ENCODE data around the gene QSOX2.

The QSOX2 gene

GRCh38 chr9:136189394-136190236, 56.0 kb downstream of the QSOX2 start:
- H3K4me1 Mint-ChIP-seq (ENCODE audit: low read depth): no peaks in the 10 kb centered on the region
- no peak overlapping the region for H3K27ac Mint-ChIP-seq
- no peaks in the 10 kb centered on the region for H3K9me3 Mint-ChIP-seq
- no peaks in the 10 kb centered on the region for H3K36me3 Mint-ChIP-seq (ENCODE audit: low read depth)
- H3K4me3 Mint-ChIP-seq: no peak overlapping the region
- H3K27me3 Mint-ChIP-seq: peaks cover 67% of the 10 kb centered on the region
- no peak for DNase-seq

DNA sequence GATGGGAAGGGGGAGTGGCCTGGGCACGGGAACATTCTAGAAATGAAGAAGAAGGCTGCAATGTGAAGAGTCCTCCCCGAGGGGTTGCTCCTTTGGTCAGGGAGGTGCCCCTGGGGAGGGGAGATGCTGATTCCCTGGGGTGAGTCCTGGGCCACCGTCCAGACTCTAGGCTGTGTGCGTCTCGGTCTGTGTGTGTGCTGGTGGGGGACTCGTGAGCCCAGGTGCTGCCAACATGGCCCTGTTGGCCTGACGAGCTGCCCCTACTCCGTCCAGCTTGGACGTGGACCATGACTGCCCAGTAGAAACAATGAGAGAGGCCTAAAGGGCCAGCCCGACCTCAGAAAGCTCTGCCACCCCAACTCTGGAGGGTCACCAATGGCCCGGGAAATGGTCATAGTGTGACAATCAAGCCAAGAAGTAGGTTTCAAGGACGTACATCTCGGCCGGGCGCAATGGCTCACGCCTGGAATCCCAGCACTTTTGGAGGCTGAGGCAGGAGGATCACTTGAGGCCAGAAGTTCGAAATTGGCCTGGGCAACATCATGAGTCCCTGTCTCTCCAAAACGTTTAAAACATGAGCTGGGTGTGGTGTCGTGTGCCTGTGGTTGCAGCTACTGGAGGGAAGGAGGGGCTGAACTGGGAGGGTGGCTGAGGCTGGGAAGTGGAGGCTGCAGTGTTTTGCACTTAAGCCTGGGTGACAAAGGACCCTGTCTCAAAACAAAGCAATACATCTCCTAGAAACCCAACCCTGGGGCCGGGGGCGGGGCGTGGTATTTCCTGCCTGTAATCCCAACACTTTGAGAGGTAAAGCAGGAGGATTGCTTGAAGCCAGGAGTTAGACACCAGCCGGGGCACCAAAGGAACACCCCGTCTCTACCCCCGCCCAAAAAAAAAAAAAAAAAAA, 57.7 kb downstream of the QSOX2 start:
- Mint-ChIP-seq H3K4me1 (ENCODE audit: low read depth) (no peaks in the 10 kb centered on the region), H3K27ac (no peak overlapping the region), H3K36me3 (ENCODE audit: low read depth) (no peaks in the 10 kb centered on the region), H3K9me3 (no peaks in the 10 kb centered on the region), H3K4me3 (no peak overlapping the region), H3K27me3 (peaks cover 62% of the 10 kb centered on the region)
- DNase-seq: no peak

GRCh38 chr9:136187197-136187596, 58.4 kb downstream of the QSOX2 start:
- Mint-ChIP-seq H3K36me3 (ENCODE audit: low read depth) (no peaks in the 10 kb centered on the region), H3K4me1 (ENCODE audit: low read depth) (no peaks in the 10 kb centered on the region), H3K27me3 (peaks cover 58% of the 10 kb centered on the region), H3K9me3 (no peaks in the 10 kb centered on the region), H3K4me3 (no peak overlapping the region), H3K27ac (no peak overlapping the region)
- no peak for DNase-seq

GRCh38 chr9:136186386-136186785, 59.2 kb downstream of the QSOX2 start:
- Mint-ChIP-seq H3K36me3 (ENCODE audit: low read depth) (no peaks in the 10 kb centered on the region), H3K27ac (no peak overlapping the region)

GRCh38 chr9:136185596-136186366, 59.8 kb downstream of the QSOX2 start:
- no peak overlapping the region for H3K27ac Mint-ChIP-seq
- no peaks in the 10 kb centered on the region for H3K4me1 Mint-ChIP-seq (ENCODE audit: low read depth)
- peaks cover 44% of the 10 kb centered on the region for H3K27me3 Mint-ChIP-seq
- no peak for DNase-seq
- no peaks in the 10 kb centered on the region for H3K36me3 Mint-ChIP-seq (ENCODE audit: low read depth)
- H3K4me3 Mint-ChIP-seq: no peak overlapping the region
- H3K9me3 Mint-ChIP-seq: no peaks in the 10 kb centered on the region

More at GRCh38 chr9:136186386-136186785, 59.2 kb downstream of the QSOX2 start:
- Mint-ChIP-seq H3K4me1 (ENCODE audit: low read depth) (no peaks in the 10 kb centered on the region), H3K4me3 (no peak overlapping the region), H3K9me3 (no peaks in the 10 kb centered on the region), H3K27me3 (peaks cover 50% of the 10 kb centered on the region)
- no peak for DNase-seq

DNA sequence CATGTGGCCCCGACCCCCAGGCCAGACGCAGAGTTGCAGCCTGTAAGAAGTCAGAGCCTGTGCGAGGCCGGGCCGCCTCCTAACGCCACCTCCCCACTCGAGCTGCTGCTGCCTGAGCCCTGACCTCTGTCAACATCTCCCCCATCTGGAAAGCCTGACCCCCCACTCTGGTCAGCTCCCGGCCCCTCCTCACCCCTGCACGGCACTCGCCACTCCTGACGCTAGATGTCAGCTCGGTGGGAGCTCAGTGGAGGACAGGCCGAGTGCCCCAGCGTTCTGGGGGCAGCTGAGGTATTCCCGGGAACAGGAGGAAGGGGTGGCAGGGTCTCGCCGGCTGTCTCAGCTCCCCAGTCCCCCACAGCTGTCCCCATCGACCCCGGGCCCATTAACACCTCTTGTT, 60.5 kb downstream of the QSOX2 start:
- H3K27me3 Mint-ChIP-seq: peaks cover 37% of the 10 kb centered on the region
- no peaks in the 10 kb centered on the region for H3K4me1 Mint-ChIP-seq (ENCODE audit: low read depth)
- no peak overlapping the region for H3K27ac Mint-ChIP-seq
- DNase-seq: no peak
- no peaks in the 10 kb centered on the region for H3K9me3 Mint-ChIP-seq
- no peaks in the 10 kb centered on the region for H3K36me3 Mint-ChIP-seq (ENCODE audit: low read depth)
- H3K4me3 Mint-ChIP-seq: no peak overlapping the region

DNA sequence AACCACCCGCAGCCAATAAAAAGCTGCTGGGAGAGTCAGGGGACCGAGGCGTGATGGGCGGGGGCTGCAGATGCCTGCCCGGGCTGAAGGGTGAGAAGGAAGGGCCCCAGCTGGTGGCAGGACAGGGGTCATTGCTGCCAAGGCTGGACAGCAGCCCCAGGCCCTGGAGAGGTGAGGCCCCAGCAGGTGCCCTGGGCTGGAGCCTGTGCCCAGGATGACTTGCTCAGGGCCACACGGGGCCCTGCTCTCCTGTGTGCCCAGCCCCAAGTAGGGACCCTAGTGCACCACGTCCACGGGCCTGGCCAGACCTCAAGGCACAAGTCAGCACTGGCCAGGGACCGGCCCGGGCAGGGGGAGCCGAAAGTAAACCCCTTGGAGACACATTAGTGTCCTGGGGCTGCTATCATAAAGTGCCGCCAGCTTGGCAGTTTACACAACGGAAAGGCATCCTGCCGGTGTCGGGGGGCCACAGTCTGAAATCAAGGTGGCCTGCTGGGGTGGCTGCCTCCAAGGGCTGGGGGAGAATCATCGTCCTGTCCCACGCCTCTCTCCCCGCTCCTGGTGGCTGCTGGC, 62.7 kb downstream of the QSOX2 start:
- Mint-ChIP-seq H3K27me3 (peaks cover 28% of the 10 kb centered on the region), H3K9me3 (no peaks in the 10 kb centered on the region), H3K4me1 (ENCODE audit: low read depth) (no peaks in the 10 kb centered on the region), H3K4me3 (no peak overlapping the region), H3K27ac (no peak overlapping the region), H3K36me3 (ENCODE audit: low read depth) (no peaks in the 10 kb centered on the region)
- no peak for DNase-seq

DNA sequence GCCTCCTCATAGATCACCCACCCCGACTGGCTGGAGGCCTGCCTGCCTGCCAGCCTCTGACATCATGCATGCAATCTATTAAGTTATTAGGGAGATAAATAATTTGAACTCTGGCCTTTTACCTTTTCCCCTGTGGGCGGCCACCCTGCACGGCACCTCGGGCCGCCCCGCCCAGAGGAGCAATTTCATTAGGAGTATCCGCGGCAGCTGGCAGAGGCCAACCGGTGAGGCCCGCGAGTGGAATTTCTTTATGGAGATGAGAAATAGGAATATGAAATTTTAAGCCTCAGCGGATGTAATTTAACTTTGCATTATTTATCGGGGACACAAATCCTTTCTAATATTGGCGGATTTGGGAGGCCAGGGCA, 63.2 kb downstream of the QSOX2 start:
- H3K4me3 Mint-ChIP-seq: no peak overlapping the region
- no peaks in the 10 kb centered on the region for H3K36me3 Mint-ChIP-seq (ENCODE audit: low read depth)
- no peaks in the 10 kb centered on the region for H3K9me3 Mint-ChIP-seq
- DNase-seq: no peak
- H3K27ac Mint-ChIP-seq: no peak overlapping the region
- H3K27me3 Mint-ChIP-seq: peaks cover 22% of the 10 kb centered on the region
- no peaks in the 10 kb centered on the region for H3K4me1 Mint-ChIP-seq (ENCODE audit: low read depth)

GRCh38 chr9:136181784-136182419, 63.7 kb downstream of the QSOX2 start:
- Mint-ChIP-seq H3K36me3 (ENCODE audit: low read depth) (no peaks in the 10 kb centered on the region), H3K27me3 (peaks cover 19% of the 10 kb centered on the region), H3K9me3 (no peaks in the 10 kb centered on the region), H3K4me3 (no peak overlapping the region), H3K4me1 (ENCODE audit: low read depth) (no peaks in the 10 kb centered on the region), H3K27ac (no peak overlapping the region)
- DNase-seq: no peak

DNA sequence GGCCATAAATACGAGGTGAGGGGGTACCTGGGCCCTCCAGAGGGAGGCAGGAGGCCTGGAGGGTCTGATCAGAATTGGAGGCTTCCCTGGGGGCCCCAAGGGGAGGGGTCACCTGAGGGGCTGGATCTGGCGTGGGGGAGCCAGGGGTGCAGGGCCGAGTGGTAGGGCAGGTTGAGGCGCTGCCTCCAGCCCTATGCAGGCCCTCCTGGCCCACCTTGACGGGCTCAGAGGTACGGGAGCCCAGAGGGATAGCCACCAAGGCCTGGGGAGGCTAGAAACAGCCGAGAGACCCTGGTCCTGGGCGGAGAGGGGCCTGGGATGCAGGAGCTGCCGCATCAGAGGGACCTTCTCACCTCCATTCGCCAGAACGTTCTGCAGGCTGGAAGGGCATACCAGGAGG, 65.0 kb downstream of the QSOX2 start:
- H3K4me1 Mint-ChIP-seq (ENCODE audit: low read depth): no peaks in the 10 kb centered on the region
- H3K9me3 Mint-ChIP-seq: no peaks in the 10 kb centered on the region
- DNase-seq: no peak
- no peak overlapping the region for H3K4me3 Mint-ChIP-seq
- no peaks in the 10 kb centered on the region for H3K36me3 Mint-ChIP-seq (ENCODE audit: low read depth)
- peaks cover 10% of the 10 kb centered on the region for H3K27me3 Mint-ChIP-seq
- no peak overlapping the region for H3K27ac Mint-ChIP-seq

GRCh38 chr9:136179761-136180160, 65.9 kb downstream of the QSOX2 start:
- Mint-ChIP-seq H3K4me1 (ENCODE audit: low read depth) (no peaks in the 10 kb centered on the region), H3K27ac (no peak overlapping the region), H3K27me3 (peaks cover 3% of the 10 kb centered on the region), H3K36me3 (ENCODE audit: low read depth) (no peaks in the 10 kb centered on the region), H3K4me3 (no peak overlapping the region), H3K9me3 (no peaks in the 10 kb centered on the region)
- no peak for DNase-seq

DNA sequence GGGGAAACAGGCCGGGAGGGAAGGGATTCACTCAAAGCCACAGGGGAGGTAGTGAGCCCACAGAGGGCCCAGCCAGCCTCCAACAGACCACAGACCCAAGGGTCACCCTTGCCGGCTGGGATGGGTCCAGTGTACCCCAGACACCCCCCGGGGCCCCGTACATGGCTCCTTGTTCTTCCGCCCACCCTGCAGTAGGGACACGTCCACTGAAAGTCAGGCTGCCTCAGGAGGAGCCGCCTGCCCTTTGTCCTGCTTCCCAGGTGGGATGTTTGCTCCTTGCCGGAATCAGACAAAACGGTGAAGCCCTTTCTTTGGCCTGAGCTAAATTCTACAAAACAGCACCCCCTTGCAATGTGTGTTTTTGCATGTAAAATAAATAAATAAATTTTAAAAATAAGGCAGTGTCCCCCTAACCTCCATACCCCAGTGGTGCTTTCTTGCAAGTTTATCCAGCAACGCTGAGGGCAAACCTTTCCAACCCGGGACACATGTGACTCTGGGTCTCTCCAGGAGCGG, 66.5 kb downstream of the QSOX2 start:
- no peak for DNase-seq
- no peaks in the 10 kb centered on the region for H3K4me1 Mint-ChIP-seq (ENCODE audit: low read depth)
- H3K27me3 Mint-ChIP-seq: no peaks in the 10 kb centered on the region
- no peaks in the 10 kb centered on the region for H3K36me3 Mint-ChIP-seq (ENCODE audit: low read depth)
- H3K27ac Mint-ChIP-seq: no peak overlapping the region
- no peak overlapping the region for H3K4me3 Mint-ChIP-seq
- no peaks in the 10 kb centered on the region for H3K9me3 Mint-ChIP-seq

GRCh38 chr9:136178773-136179075, 66.9 kb downstream of the QSOX2 start:
- H3K27me3 Mint-ChIP-seq: no peaks in the 10 kb centered on the region
- no peaks in the 10 kb centered on the region for H3K9me3 Mint-ChIP-seq
- no peak overlapping the region for H3K4me3 Mint-ChIP-seq
- no peak overlapping the region for H3K27ac Mint-ChIP-seq
- no peak for DNase-seq
- H3K4me1 Mint-ChIP-seq (ENCODE audit: low read depth): no peaks in the 10 kb centered on the region
- H3K36me3 Mint-ChIP-seq (ENCODE audit: low read depth): no peaks in the 10 kb centered on the region
